Fibroblast of peridontal ligament (primary cell): ENCODE data around the gene ZNF780B.

Experiments
- DNase-seq: peaks from one replicate; pipeline ENCODE4 v3.0.0-alpha.2; 2010; ENCODE audit errors: extremely low read depth

The ZNF780B gene

DNA sequence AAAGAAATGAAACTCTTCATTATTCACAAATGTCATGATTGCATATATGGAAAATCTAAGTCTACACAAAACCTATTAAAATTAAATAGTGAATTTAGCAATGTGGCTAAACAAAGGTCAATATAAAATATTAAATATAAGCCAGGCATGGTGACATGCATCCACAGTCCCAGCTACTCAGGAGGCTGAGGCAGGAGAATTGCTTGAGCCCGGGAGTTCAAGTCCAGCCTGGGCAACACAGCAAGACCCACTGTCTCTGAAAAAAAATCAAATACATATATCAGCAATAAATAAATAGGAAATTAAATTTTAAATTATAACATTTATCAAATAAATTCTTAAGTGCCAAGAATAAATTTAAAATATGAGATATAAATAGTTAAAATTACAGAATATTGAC, 73.1 kb downstream of the ZNF780B start:
- no peak for DNase-seq
